Measurements from ENCODE around the gene FRMD4A.

DNA sequence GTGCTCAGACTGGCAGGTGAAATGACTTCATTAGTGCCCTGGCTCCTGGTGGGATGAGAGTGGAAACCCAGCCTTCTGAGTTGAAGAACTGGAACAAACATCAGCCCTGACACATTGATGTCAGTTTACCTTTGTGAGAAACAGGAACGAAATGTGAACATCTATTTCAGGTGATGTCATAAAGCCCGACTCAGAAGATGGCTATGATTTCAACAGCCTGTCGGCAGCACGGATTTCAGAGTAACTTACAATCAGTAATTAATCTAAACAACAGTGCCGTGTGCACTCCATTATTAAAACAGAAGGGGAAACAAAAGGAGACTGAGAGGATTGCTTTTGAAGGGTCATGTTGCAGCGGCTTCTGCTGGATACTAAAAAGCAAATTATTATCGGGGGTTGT is 243.2 kb downstream of the FRMD4A start:
- no peak for TF ChIP-seq RFX5 (IDR thresholded peaks at IDR 0.05; ENCODE audit: low read length)
- no peak for TF ChIP-seq SMC3 (IDR thresholded peaks at IDR 0.05; ENCODE audit: low read depth, low read length)
- TF ChIP-seq, protein P1, sequence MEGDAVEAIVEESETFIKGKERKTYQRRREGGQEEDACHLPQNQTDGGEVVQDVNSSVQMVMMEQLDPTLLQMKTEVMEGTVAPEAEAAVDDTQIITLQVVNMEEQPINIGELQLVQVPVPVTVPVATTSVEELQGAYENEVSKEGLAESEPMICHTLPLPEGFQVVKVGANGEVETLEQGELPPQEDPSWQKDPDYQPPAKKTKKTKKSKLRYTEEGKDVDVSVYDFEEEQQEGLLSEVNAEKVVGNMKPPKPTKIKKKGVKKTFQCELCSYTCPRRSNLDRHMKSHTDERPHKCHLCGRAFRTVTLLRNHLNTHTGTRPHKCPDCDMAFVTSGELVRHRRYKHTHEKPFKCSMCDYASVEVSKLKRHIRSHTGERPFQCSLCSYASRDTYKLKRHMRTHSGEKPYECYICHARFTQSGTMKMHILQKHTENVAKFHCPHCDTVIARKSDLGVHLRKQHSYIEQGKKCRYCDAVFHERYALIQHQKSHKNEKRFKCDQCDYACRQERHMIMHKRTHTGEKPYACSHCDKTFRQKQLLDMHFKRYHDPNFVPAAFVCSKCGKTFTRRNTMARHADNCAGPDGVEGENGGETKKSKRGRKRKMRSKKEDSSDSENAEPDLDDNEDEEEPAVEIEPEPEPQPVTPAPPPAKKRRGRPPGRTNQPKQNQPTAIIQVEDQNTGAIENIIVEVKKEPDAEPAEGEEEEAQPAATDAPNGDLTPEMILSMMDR (IDR thresholded peaks at IDR 0.05), result no peak
- no peak for TF ChIP-seq CHD2 (IDR thresholded peaks at IDR 0.05; ENCODE audit: low read length, partially characterized antibody)
- TF ChIP-seq EP300 (IDR thresholded peaks at IDR 0.05; ENCODE audit: borderline replicate concordance in 1 of 2, low read depth in 1 of 2, low read length in 1 of 2), result no peak
- TF ChIP-seq, protein P2, sequence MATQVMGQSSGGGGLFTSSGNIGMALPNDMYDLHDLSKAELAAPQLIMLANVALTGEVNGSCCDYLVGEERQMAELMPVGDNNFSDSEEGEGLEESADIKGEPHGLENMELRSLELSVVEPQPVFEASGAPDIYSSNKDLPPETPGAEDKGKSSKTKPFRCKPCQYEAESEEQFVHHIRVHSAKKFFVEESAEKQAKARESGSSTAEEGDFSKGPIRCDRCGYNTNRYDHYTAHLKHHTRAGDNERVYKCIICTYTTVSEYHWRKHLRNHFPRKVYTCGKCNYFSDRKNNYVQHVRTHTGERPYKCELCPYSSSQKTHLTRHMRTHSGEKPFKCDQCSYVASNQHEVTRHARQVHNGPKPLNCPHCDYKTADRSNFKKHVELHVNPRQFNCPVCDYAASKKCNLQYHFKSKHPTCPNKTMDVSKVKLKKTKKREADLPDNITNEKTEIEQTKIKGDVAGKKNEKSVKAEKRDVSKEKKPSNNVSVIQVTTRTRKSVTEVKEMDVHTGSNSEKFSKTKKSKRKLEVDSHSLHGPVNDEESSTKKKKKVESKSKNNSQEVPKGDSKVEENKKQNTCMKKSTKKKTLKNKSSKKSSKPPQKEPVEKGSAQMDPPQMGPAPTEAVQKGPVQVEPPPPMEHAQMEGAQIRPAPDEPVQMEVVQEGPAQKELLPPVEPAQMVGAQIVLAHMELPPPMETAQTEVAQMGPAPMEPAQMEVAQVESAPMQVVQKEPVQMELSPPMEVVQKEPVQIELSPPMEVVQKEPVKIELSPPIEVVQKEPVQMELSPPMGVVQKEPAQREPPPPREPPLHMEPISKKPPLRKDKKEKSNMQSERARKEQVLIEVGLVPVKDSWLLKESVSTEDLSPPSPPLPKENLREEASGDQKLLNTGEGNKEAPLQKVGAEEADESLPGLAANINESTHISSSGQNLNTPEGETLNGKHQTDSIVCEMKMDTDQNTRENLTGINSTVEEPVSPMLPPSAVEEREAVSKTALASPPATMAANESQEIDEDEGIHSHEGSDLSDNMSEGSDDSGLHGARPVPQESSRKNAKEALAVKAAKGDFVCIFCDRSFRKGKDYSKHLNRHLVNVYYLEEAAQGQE (IDR thresholded peaks at IDR 0.05; ENCODE audit: low read depth, low read length), result no peak
- TF ChIP-seq EZH2phosphoT487 (IDR thresholded peaks at IDR 0.05; ENCODE audit: borderline replicate concordance, low read depth), result no peak
